ENCODE measurements around the gene IGDCC3. TPM values are rescaled to one million over a fixed set of nuclear protein-coding genes. Genes with fewer than 3 reads are reported as not detected.

IGDCC3 gene
- total RNA-seq, 1 experiment from 2014 or later, result not detected

DNA sequence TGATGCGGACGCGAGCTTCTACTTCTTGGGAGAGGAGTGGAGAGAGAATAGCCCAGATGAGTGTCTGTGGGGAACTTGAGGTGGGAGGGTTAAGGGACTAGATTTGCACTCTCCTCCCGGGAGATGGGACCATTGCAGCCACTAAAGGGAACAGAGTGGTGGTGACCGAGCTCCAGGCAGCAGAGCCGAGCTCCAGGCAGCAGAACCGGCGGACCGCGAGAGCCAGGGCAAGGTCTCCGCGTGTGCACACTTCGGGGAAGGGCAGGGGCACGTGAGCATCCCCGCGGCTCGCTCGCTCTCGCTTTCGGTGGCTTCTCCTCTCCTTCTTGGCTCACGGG is 1.1 kb downstream of the IGDCC3 start:
- DNase-seq (ENCODE audit: low read depth in 1 of 2, low spot score in 2 of 2), result no peak

DNA sequence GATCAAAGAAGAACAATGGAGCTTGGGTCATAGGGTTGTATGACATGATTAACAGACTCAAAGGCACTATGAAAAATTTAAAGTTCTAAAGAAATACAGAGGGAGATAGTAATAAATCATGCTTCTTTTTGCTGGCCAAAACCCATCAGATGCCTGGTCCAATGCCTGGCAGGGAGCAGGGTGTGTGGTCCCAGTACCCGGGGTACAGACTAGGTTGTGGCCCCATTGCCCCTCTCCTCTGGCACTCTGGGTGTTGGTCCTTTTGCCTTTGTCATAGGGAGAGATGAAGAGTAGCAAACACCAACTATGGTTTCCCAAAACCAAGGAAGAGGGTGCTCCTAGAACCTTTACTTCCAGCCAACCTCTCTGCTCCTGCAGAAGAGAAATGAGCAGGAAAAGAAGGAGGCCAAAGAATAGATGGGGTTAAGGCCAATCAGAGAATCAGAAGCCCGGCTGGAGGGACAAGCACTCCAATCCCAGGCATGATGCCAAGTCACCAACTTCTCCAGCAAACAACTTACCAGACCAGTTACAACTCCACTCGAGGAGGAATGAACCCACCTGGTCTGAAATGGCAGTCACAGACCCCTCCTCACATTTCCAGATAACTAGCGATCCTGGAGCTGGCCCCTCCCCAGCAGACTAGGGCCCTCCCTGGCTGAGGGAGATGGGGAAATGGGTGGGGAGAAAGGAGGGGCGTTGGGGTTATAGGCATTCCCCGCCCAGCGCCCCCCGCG is 1.8 kb downstream of the IGDCC3 start:
- no peak for DNase-seq (ENCODE audit: low read depth in 1 of 2, low spot score in 2 of 2)
- no peaks in the 10 kb centered on the region for H3K36me3 ChIP-seq
- H3K9me3 ChIP-seq (replicated peaks), result no peaks in the 10 kb centered on the region
- no peak overlapping the region for H3K27ac ChIP-seq
- peaks cover 70% of the 10 kb centered on the region for H3K27me3 ChIP-seq (replicated peaks)
- H3K4me3 ChIP-seq, result no peak overlapping the region
- H3K4me1 ChIP-seq (replicated peaks), result peaks cover 11% of the 10 kb centered on the region

More for the DNA sequence above, 1.1 kb downstream of the IGDCC3 start:
- H3K4me1 ChIP-seq (replicated peaks), result peaks cover 11% of the 10 kb centered on the region
- peak overlapping the region; percentile 34 for H3K4me3 ChIP-seq
- no peaks in the 10 kb centered on the region for H3K36me3 ChIP-seq
- H3K27me3 ChIP-seq (replicated peaks), result peaks cover 77% of the 10 kb centered on the region
- H3K9me3 ChIP-seq (replicated peaks), result no peaks in the 10 kb centered on the region
- no peak overlapping the region for H3K27ac ChIP-seq

DNA sequence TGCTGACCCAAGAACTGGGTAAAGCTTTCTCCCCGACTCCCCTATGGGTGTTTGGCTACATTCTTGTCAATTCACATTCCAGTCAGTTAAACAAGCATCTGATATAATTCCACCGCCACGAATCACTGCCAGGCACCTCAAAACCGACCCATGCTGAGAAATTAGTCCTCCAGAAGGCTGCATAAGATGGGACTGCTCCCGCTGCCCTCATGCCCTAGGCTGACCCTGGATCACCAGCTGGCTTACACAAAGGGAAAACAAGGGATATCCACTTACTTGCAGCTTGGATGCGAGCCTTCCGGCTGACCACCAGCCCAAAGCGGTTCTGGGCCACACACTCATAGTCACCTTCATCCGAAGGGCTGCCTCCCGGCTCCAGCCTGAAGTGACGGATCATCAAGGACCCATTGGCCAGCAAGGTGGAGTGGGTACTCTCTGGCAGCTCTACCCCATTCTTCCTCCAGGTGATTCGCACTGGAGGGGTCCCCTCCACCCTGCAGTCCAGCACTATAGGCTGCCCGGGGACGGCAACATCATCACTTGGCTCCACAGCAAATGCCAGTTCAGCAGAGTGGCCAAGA is 2.9 kb downstream of the IGDCC3 start:
- no peak for DNase-seq (ENCODE audit: low read depth in 1 of 2, low spot score in 2 of 2)

DNA sequence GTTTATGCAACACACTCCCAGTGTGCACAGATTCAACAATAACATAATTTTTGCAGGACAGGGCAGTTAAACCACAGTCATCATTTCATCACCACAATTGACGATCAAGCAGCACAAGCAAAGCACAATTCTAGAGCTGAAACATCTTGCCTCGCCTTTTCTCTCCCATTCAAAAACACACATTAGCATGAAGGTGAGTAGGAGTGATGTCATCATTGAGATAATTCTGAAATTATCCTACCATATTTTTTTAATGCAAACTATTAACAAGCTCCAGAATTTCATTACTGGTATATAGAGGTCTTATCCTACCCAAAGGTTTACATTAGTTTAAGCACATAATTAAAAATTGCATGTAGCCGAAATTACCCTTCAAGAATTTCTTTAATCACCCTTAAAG is 3.5 kb downstream of the IGDCC3 start:
- no peaks in the 10 kb centered on the region for H3K36me3 ChIP-seq
- peaks cover 11% of the 10 kb centered on the region for H3K4me1 ChIP-seq (replicated peaks)
- H3K4me3 ChIP-seq, result no peak overlapping the region
- DNase-seq (ENCODE audit: low read depth in 1 of 2, low spot score in 2 of 2), result no peak
- no peak overlapping the region for H3K27ac ChIP-seq
- no peaks in the 10 kb centered on the region for H3K9me3 ChIP-seq (replicated peaks)
- peaks cover 53% of the 10 kb centered on the region for H3K27me3 ChIP-seq (replicated peaks)

More for the DNA sequence above, 2.9 kb downstream of the IGDCC3 start:
- no peak overlapping the region for H3K4me3 ChIP-seq
- no peaks in the 10 kb centered on the region for H3K36me3 ChIP-seq
- H3K9me3 ChIP-seq (replicated peaks), result no peaks in the 10 kb centered on the region
- H3K4me1 ChIP-seq (replicated peaks), result peaks cover 11% of the 10 kb centered on the region
- no peak overlapping the region for H3K27ac ChIP-seq
- H3K27me3 ChIP-seq (replicated peaks), result peaks cover 59% of the 10 kb centered on the region

DNA sequence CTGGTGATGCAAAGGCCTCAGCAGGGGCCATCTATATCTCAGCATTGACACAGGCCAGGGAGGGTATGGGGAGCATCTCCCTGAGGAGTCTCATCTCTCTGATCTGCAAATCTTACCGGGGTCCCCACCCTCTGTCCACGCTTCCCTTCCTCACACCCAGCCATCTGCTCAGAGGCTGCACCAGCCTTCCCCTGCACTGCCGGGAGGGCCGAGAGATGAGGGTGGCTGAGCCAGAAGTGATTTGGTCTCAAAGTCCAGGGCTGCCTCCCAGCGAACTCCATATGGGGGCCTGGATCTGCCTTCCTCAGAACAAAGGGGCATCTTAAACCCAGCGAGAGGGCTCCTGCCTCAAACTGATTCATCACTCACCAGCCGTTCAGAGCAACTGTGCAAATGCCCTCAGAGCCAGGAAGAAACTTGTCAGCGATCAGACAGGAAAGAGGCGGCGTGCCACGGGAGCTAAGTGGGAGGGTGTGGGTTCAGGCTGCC is 4.6 kb downstream of the IGDCC3 start:
- no peaks in the 10 kb centered on the region for H3K9me3 ChIP-seq (replicated peaks)
- no peak overlapping the region for H3K27ac ChIP-seq
- no peak for DNase-seq (ENCODE audit: low read depth in 1 of 2, low spot score in 2 of 2)
- H3K4me3 ChIP-seq, result no peak overlapping the region
- H3K4me1 ChIP-seq (replicated peaks), result peaks cover 11% of the 10 kb centered on the region
- H3K36me3 ChIP-seq, result no peaks in the 10 kb centered on the region
- H3K27me3 ChIP-seq (replicated peaks), result peaks cover 42% of the 10 kb centered on the region

DNA sequence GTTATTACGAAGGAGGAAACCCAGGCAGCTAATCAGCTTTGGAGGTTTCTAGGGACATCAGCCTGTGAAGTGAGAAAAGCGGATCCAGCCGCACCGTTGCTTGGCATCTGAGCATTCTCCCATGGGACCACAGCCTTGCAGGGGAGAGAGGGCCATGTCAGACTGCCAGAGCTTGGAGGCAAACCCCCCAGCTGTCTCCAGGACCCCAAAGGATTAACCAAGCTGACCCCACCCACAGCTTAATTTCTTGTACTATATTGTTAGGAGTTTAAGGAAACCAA is 5.1 kb downstream of the IGDCC3 start:
- no peaks in the 10 kb centered on the region for H3K36me3 ChIP-seq
- no peak for DNase-seq (ENCODE audit: low read depth in 1 of 2, low spot score in 2 of 2)
- H3K4me1 ChIP-seq (replicated peaks), result peaks cover 11% of the 10 kb centered on the region
- H3K9me3 ChIP-seq (replicated peaks), result no peaks in the 10 kb centered on the region
- H3K27ac ChIP-seq, result no peak overlapping the region
- H3K27me3 ChIP-seq (replicated peaks), result peaks cover 39% of the 10 kb centered on the region
- no peak overlapping the region for H3K4me3 ChIP-seq

DNA sequence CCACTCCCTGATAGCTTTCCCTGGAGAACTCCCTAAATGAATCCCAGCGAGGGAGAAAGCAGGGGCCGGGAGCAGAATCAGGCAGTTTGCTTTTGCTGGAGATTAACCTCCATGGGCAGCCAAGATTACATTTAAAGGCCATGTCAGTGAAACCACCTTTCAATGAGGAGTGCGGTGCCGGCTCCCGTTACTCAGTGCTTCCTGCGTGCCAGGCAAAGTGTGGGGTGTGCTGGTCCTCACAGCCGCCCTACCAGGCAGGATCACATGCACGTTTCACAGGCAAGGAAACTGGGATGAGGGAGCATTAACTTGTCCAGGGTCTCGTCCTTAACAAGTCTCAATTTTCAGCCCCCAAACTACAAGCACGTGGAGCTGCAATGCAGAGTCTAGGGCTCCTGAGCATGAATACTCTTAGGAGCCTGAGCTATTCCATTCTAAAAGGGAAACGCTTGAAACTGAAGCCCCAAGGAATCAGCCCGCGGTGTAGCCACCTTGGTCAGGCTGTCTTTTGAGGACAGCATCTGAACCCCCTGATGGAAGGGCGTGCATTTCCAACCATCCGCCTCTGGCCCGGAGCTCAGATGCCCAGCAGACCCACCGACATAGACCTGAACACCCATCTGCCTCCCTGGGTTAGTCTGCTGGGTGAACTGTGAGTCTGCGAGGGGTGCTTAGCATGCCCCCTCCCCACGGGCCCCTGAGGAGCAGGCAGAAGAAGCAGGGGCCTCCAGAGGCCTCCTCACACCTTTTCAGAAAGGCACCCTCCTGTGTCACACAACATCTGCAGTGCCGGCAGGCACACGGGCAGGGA is 5.6 kb downstream of the IGDCC3 start:
- no peak overlapping the region for H3K4me3 ChIP-seq
- peaks cover 35% of the 10 kb centered on the region for H3K27me3 ChIP-seq (replicated peaks)
- no peak for DNase-seq (ENCODE audit: low read depth in 1 of 2, low spot score in 2 of 2)
- H3K27ac ChIP-seq, result no peak overlapping the region
- H3K9me3 ChIP-seq (replicated peaks), result no peaks in the 10 kb centered on the region
- peaks cover 6% of the 10 kb centered on the region for H3K4me1 ChIP-seq (replicated peaks)
- no peaks in the 10 kb centered on the region for H3K36me3 ChIP-seq

DNA sequence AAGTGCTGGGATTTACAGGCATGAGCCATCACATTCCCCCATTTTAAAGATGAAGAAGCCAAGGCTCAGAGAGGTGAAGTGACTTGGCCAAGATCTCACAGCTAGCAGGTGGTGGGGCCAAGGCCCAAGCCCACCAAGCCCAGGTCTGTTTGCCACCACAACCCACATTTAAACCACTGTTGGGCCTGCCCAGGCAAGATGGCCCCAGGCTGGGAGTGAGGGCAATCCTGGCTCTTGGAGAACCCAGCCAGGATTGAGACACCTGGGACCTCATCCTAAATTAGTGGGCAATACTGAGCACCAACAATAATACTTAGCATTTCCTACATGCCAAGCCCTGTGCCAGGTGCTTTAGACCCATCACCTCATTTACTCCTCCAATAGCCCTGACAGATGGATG is 6.9 kb downstream of the IGDCC3 start:
- no peak overlapping the region for H3K27ac ChIP-seq
- DNase-seq (ENCODE audit: low read depth in 1 of 2, low spot score in 2 of 2), result no peak
- no peak overlapping the region for H3K4me3 ChIP-seq
- no peaks in the 10 kb centered on the region for H3K36me3 ChIP-seq
- H3K4me1 ChIP-seq (replicated peaks), result no peaks in the 10 kb centered on the region
- no peaks in the 10 kb centered on the region for H3K9me3 ChIP-seq (replicated peaks)
- peaks cover 25% of the 10 kb centered on the region for H3K27me3 ChIP-seq (replicated peaks)

DNA sequence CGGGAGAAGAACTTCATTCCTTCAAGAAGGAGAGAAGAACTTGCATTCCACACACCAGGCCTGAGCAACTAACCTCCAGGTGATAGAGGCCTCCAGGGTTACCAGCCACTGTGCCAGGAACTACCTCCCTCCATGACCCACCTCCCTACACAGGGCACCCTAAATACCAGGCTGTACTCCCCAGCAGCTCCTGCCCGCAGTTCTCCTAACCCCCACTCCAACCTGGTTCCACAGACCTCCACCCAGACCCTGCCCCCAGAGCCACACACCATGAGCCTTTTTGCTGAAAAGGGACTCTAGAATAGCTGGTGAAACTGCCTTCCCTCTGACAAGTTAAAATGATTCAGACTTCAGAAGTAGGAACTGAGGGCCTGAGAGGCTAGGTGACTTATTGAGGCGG is 8.2 kb downstream of the IGDCC3 start:
- no peak for DNase-seq (ENCODE audit: low read depth in 1 of 2, low spot score in 2 of 2)
- Histone ChIP-seq H3K27me3 (replicated peaks) (peaks cover 12% of the 10 kb centered on the region), H3K27ac (no peak overlapping the region), H3K4me1 (replicated peaks) (no peaks in the 10 kb centered on the region), H3K4me3 (no peak overlapping the region), H3K9me3 (replicated peaks) (no peaks in the 10 kb centered on the region), H3K36me3 (no peaks in the 10 kb centered on the region)

DNA sequence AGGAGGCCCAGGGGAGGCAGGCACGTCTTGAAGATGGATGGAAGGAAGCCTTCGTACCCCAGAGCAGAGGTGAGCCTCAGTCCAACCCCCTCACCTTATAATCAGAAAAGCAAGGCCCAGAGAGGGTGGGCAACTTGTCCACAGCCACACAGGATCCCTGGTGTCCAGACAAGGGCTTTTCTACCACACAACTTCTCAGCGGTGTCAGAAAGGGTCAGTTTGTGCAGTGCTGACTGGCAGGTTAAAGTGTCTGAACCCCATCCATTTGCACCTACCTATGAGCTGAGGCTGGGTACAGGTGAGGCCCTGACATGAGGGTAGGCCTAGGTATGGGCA is 8.6 kb downstream of the IGDCC3 start:
- Histone ChIP-seq H3K36me3 (no peaks in the 10 kb centered on the region), H3K27me3 (replicated peaks) (peaks cover 11% of the 10 kb centered on the region), H3K4me1 (replicated peaks) (no peaks in the 10 kb centered on the region), H3K4me3 (no peak overlapping the region), H3K27ac (no peak overlapping the region), H3K9me3 (replicated peaks) (no peaks in the 10 kb centered on the region)
- no peak for DNase-seq (ENCODE audit: low read depth in 1 of 2, low spot score in 2 of 2)

DNA sequence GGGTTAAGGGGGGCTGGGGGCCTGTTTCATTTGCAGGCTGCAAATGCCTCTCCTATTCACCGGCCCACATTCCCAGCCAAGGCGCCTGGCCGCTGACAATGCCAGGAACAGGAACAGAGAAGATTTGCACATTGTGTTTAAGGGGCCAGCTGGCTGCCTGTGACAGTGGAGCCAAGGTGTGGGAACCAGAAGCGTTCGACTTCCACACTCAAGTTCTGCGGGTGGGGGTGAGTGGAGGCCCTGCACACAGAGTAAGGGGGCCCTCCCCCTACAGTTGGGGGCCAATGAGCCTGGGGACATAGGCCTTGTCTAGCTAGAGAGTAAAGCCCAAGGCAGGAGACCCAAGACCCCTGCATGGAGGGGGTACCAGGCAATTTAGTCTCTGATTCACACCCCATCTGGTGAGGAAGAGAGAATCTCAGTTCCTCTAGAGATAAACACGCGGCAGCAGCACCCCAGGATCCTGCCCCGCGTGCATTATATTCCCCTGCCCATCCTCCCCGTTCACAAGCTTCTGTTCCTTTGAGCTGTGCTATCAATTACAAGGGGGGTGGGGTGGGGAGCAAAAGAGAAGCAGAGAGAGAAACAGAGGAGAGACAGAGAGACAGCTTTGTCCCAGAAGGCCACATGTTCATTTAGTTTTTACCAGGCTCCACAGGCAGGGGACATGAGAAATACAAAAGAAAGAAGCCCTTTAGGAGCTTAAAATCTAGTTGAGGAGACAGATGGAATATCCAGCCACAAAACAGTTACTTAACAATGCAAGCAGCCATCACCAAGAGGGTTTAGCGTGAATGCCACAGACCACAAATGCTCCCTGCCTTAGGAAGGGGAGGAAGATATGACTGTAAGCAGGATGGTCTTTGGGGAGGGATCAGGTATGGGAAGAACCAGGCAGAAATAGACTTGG is 9.2 kb downstream of the IGDCC3 start:
- H3K27ac ChIP-seq, result no peak overlapping the region
- H3K9me3 ChIP-seq (replicated peaks), result no peaks in the 10 kb centered on the region
- no peak for DNase-seq (ENCODE audit: low read depth in 1 of 2, low spot score in 2 of 2)
- H3K36me3 ChIP-seq, result no peaks in the 10 kb centered on the region
- H3K4me3 ChIP-seq, result no peak overlapping the region
- no peaks in the 10 kb centered on the region for H3K4me1 ChIP-seq (replicated peaks)
- peaks cover 6% of the 10 kb centered on the region for H3K27me3 ChIP-seq (replicated peaks)

DNA sequence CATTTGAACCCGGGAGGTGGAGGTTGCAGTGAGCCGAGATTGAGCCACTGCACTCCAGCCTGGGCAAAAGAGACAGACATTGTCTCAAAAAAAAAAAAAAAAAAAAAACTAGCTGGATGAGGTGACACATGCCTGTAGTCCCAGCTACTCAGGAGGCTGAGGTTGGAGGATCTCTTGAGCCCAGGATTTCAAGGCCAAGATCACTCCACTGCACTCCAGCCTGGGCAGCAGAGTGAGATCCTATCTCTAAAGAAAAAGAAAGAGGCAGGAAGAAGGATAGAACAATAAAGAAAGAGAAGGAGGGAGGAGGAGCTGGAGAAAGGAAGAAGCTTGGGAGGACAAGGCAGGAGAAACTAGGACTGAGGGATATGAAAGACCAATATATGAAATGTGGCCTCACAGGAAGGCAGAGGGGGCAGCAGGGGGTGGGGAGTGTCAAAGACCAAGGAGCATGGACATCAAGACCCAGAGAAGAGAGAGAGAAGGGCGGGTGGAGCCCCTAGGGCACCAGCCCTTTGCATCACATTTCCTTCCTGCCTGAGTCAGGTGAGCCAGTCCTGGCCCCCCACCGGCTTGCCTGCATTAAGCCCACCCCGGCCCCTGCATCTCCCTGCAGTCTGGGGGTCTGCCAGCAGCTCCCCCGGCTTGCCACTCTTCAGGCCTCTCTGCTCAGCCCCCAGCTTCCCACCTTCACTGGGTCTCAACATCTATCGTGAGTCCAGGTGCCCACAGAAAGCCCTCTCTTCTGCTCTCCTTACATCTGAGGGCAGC is 11.5 kb downstream of the IGDCC3 start:
- Histone ChIP-seq H3K27ac (no peak overlapping the region), H3K27me3 (replicated peaks) (peaks cover 4% of the 10 kb centered on the region), H3K4me1 (replicated peaks) (no peaks in the 10 kb centered on the region), H3K36me3 (no peaks in the 10 kb centered on the region), H3K9me3 (replicated peaks) (no peaks in the 10 kb centered on the region), H3K4me3 (no peak overlapping the region)
- no peak for DNase-seq (ENCODE audit: low read depth in 1 of 2, low spot score in 2 of 2)

DNA sequence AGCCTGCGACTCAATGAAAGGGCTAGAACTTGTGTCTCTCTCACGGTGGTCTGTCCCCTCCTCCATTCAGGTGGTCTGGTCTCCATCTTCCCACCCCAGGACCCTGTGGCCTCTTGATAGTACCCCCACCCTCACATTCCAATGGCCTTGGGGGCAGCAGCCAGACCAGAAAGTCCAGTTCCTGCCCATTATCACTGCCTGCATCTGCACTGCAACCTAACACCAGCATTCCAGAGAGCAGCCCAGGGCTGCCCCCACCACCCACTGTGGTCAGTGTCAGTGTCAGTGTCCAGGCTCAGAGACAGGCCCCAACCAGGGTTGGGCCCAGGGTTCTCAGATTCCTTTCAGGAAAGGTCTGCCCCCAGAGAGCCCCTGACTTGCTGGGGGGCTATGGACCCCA is 12.6 kb downstream of the IGDCC3 start:
- Histone ChIP-seq H3K27me3 (replicated peaks) (peaks cover 6% of the 10 kb centered on the region), H3K36me3 (no peaks in the 10 kb centered on the region), H3K27ac (no peak overlapping the region), H3K4me3 (no peak overlapping the region), H3K4me1 (replicated peaks) (no peaks in the 10 kb centered on the region), H3K9me3 (replicated peaks) (no peaks in the 10 kb centered on the region)
- no peak for DNase-seq (ENCODE audit: low read depth in 1 of 2, low spot score in 2 of 2)

All from SJSA1 (cell line).